ENCODE data around the gene SPATA31A7.
"Not testable (repeated sequence)": the region's sequence is repeated elsewhere in the genome, so short reads cannot be mapped to it uniquely, and the experiment has no call there.

Gene SPATA31A7

GRCh38 chr9:61189736-61190135 is at the start of gene SPATA31A7:
Gene SPATA31A7, plus strand, starts transcription at chr9:61190036. Its CDS starts 29 bp downstream, at chr9:61190065.
- not testable (repeated sequence) for DNase-seq

DNA sequence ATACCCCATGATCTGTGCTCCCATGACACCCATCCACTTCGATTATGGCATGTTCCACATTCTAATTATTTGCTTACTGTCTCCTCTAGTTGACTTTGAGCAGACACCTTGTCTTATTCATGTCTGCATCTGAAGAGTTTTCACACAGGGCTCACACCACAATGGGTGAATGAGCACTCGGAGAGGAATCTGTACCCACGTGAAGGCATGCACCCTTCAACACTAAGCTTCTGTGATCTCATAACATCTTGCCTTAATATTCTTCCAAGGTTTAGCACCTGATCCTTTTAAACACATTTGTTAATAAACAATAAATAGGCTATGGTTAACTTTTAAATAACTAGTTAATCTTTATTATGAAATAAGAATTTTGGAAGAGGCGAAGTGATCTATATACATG is 36.6 kb downstream of the SPATA31A7 start:
- not testable (repeated sequence) for DNase-seq

Measured in Kasumi-1 (cell line).